ENCODE data around the gene CLN6. TPM values are rescaled to one million over a fixed set of nuclear protein-coding genes. Genes with fewer than 3 reads are reported as not detected.

The CLN6 gene
- 15.8 and 16.8 TPM in 2 replicates for total RNA-seq

DNA sequence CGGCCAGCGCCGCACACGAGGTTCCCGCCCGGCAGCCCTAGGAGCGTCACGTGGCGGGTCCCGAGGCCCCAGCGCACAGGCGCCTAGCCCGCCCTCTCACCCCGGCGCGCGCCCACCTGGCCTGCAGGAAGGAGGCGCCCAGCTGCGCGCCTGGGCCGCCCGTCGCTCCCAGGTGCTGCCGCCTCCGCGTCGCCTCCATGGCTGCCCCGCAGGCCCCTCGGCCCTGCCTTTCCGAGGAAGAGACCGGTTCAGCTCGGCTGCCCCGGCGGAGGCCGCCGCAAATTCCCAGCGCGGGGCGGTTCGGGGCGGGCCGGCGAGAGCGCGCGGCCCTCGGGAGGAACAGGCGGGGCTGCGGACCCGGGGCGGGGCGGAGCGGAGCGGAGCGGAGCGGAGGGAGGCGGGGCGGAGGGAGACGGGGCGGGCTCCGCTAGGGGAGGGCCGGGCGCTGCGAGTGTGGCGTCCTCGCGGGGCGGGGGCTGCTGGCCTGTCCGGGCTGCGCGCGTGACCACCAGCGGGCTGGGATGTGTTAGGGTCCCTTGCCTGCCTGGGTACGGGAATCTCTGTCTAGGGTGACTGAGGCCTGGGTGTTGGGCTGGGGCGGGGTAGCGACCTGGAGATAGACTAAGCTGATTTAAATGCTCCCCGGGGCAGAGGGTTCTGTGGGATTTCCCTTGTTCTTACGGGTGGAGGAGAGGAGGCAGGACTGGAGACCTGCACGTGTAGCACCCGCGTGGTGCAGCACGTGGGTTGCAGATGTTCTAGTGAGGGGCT lies at the start of gene CLN6:
TSS of gene CLN6 (minus strand) at position 343 of the 771 bp plus-strand sequence. CDS start at position 199, 144 bp downstream.
- peak within 1 kb of the TSS; percentile 81 for H3K4me3 ChIP-seq (ENCODE audit: low read depth, low read length)
- peak; percentile 84 for DNase-seq (ENCODE audit: low read depth)
- TF ChIP-seq, protein P1, sequence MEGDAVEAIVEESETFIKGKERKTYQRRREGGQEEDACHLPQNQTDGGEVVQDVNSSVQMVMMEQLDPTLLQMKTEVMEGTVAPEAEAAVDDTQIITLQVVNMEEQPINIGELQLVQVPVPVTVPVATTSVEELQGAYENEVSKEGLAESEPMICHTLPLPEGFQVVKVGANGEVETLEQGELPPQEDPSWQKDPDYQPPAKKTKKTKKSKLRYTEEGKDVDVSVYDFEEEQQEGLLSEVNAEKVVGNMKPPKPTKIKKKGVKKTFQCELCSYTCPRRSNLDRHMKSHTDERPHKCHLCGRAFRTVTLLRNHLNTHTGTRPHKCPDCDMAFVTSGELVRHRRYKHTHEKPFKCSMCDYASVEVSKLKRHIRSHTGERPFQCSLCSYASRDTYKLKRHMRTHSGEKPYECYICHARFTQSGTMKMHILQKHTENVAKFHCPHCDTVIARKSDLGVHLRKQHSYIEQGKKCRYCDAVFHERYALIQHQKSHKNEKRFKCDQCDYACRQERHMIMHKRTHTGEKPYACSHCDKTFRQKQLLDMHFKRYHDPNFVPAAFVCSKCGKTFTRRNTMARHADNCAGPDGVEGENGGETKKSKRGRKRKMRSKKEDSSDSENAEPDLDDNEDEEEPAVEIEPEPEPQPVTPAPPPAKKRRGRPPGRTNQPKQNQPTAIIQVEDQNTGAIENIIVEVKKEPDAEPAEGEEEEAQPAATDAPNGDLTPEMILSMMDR (IDR thresholded peaks at IDR 0.05; ENCODE audit: insufficient read depth, low read depth, low read length): no peak

DNA sequence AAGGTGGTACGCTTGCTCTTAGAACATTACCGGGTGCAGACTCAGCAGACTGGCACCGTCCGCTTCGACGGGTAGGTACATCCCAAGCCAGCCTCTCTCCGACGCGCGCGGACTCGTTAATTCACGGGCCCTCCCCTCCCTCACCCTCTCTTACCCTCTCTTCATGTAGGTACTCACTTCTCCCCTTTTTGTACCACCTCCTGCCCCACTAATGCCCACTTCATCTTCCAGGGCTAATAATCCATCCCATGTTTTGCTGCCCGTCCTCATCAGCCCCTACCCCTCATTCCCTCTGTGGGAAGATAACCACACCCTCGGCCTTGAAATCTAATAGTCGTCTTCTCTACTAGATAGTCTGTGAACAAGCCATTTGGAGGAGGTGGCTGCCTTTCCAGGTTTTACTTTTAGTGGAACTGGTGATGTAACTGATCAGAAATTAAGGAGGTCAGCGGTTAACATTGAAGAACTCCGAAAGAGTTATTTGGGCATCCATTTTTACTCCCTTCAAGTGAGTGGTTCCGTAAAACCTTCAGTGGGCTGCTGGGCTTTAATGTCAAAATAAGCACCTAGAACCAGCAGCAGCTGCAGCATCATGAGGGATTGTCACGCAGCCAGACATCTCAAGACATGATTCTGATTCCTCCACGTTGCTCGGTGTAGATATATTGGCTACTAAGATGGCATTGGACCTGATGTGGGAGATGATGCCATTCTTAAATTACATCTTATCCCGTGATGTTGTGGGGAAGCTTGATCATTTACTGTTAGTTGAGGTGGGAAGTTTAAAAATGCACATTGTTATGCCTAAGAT lies 49.3 kb upstream of the CLN6 start:
- TF ChIP-seq, protein P1 (IDR thresholded peaks at IDR 0.05; ENCODE audit: insufficient read depth, low read depth, low read length): no peak
- DNase-seq (ENCODE audit: low read depth): peak; percentile 51
- H3K4me3 ChIP-seq (ENCODE audit: low read depth, low read length): peak overlapping the region; percentile 92

DNA sequence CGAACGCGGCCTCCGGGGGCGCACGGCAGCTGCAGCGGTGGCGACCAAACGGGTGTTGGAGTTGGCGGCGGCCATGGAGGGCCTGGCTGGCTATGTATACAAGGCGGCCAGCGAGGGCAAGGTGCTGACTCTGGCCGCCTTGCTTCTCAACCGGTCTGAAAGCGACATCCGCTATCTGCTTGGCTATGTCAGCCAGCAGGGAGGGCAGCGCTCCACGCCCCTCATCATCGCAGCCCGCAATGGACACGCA lies 48.7 kb upstream of the CLN6 start:
- TF ChIP-seq, protein P1 (IDR thresholded peaks at IDR 0.05; ENCODE audit: insufficient read depth, low read depth, low read length): peak; percentile 36
- DNase-seq (ENCODE audit: low read depth): no peak
- H3K4me3 ChIP-seq (ENCODE audit: low read depth, low read length): peak overlapping the region; percentile 92

DNA sequence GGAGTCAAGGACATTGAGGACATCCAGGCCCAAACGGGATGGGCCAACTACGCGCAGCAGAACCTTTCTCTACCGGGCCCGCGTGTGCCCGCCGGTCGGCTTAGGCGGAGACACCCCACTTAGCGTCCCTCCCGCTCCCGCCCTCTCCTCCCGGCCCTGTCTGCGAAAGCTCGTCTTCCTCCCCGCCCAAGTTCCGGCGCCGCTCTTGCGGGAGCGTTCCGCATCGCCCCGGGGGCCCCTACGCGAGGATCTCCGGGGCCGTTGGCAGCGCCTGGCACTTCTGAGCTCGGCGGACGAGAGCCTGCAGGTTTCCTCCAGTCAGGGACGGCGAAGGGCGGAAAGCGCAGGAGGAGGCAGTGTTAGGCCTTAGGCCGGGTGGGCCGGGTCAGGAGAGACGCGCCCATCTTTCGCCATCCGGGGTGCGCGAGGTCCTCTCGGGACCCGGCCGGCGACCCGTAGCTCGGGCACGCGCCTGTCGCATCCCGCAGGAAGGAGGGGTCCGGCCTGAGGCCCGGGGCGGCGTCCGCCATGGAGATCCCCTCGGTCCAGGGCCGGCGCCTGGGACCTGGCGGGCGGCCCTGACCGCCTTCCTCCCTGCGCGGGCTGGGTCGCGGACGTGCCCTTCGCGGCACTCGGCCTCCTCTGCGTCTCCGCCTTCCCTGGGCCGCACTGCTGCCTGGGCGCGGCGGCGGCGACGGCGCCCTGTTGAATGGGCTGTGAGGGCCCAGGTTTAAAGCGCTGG lies 48.2 kb upstream of the CLN6 start, which contains the start of gene FEM1B:
TSS of gene FEM1B (plus strand) at position 143 of the 742 bp plus-strand sequence. CDS start 673 bp downstream, outside the sequence.
- DNase-seq (ENCODE audit: low read depth): peak; percentile 95
- TF ChIP-seq, protein P1 (IDR thresholded peaks at IDR 0.05; ENCODE audit: insufficient read depth, low read depth, low read length): no peak
- peak within 1 kb of the TSS; percentile 92 for H3K4me3 ChIP-seq (ENCODE audit: low read depth, low read length)

DNA sequence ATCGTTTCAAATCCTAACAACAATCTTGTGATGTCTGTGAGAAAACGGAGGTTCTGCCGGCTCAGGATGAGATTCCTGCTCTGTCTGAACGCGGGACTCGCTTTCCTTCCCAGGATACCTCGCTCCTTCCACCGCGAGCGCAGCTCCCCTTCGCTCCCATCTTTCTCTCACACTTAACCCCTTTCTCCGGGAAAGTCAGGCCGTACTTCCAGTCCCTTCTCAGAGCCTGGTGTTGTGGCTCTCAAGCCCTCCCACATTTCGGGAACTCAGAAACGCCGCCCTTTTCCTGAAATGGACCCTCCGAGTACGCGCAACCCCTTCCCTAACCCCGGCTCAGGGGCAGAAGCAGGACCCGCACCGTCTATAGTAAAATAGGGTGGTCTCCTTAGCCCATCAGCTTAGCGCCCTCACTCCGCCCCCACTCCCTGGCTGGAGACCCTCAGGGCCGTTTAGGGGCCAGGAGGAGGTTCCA lies 47.6 kb upstream of the CLN6 start:
- peak overlapping the region; percentile 92 for H3K4me3 ChIP-seq (ENCODE audit: low read depth, low read length)
- TF ChIP-seq, protein P1 (IDR thresholded peaks at IDR 0.05; ENCODE audit: insufficient read depth, low read depth, low read length): no peak
- DNase-seq (ENCODE audit: low read depth): peak; percentile 56

DNA sequence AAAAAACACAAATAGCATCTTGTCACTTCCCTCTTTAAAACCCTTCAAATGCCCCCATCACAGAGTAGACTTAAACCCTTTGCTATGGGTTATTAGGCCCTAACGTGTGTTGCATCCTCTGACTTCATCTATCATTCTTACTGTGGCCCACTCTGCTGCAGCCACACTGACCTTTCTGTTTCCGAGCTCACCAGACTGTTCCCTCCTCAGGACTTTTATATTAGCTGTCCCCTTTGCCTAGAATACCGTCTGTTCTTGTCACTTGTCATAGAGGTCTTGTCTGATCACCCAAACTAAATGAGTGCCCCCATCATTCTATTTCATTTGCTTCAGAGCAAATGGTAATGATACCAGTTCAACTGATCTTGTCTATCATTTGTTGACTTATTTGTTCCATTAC lies 47.1 kb upstream of the CLN6 start:
- H3K4me3 ChIP-seq (ENCODE audit: low read depth, low read length): peak overlapping the region; percentile 92
- TF ChIP-seq, protein P1 (IDR thresholded peaks at IDR 0.05; ENCODE audit: insufficient read depth, low read depth, low read length): no peak
- DNase-seq (ENCODE audit: low read depth): no peak
